GM19240 (cell line): Measurements from ENCODE around the gene ZNF48.

Experiments
- DNase-seq: peaks from one replicate; pipeline ENCODE4 v3.0.0; 2011; ENCODE audit warnings: low spot score; ENCODE audit not compliant: insufficient read length

ZNF48 gene

GRCh38 chr16:30358577-30358936 is 36.7 kb upstream of the ZNF48 start:
- DNase-seq: no peak

DNA sequence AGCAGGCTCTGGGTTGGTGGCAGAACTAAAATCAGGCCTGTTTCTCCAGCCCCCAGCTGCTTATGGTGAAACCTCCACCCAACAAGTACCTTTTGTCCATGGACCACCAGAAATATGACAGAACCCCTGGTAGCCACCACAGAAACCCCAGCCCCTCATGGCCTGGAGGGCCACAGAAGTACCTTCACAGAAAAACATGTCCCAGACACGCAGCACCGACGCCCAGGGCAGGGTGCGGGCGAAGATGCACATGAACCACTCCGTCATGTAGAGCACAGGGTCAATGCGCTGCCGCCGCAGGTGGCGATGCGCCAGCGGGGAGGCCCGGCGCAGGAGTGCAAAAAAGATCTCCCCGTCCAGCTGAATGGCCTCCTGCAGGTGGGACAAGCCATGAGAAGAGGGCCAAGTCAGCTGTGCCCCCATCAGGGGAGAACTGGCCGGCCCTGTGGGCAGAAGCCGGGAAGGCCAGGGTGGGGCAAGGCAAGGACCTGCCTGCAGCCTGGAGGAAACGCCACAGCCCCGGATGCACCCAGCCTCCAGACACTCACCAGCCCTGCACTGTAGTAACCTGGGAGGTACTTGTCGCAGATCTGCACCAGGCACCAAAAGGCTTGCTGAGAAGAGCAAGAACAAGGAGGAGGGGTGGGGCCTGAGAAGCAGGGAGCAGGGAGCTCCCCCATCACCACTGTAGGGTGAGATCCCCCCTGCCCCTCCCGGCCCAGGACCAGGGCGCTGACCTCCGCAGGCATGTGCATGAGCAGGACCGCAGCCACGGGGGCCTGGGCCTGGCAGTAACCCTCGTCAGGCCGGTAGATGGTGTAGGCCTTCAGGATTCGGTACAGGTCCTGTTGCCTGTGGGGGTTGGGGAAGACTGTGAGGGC is 36.0 kb upstream of the ZNF48 start:
- no peak for DNase-seq

GRCh38 chr16:30359871-30360170 is 35.4 kb upstream of the ZNF48 start:
- DNase-seq: no peak

- no peak for DNase-seq
Measured at GRCh38 chr16:30361180-30361579, 34.0 kb upstream of the ZNF48 start.

DNA sequence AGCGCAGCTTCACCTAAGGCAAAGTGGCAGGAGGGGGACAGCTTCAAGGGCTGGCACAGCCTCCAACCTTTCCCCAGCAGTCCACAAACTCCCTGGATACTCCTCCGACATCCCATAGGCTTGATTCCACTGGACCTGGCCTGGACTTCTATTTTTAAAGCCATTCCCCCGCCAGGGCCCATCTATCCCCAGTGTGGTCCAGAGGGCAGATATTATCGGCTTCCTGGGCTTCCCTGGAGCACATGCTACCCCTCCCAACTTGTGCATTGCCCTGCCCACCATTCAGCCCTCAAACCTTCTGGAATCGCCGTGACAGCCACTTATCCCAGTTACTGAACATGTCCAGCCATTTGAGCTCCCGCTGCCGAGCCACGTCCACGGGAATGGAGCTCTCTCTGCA is 30.0 kb upstream of the ZNF48 start:
- DNase-seq: no peak

DNA sequence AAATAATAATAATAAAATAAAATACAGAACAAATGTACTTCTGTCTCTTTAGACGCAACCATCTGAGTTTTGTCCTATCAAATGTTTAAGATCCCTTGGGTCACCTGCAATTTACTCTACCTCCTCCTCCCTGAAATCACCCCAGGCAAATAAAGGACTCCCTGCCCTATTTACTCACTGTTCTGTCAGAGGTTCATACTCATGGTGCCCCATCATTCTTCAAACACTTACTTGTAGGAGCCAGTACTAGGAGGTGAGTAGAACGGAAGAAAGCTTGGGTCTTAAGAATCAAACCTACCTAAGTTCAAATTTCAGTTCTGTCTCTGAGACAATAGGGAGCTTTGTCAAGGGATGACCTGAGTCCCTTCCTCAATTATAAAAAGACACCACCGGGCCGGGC is 28.7 kb upstream of the ZNF48 start:
- DNase-seq: no peak

GRCh38 chr16:30367349-30368009 is 27.7 kb upstream of the ZNF48 start:
- DNase-seq: no peak

DNA sequence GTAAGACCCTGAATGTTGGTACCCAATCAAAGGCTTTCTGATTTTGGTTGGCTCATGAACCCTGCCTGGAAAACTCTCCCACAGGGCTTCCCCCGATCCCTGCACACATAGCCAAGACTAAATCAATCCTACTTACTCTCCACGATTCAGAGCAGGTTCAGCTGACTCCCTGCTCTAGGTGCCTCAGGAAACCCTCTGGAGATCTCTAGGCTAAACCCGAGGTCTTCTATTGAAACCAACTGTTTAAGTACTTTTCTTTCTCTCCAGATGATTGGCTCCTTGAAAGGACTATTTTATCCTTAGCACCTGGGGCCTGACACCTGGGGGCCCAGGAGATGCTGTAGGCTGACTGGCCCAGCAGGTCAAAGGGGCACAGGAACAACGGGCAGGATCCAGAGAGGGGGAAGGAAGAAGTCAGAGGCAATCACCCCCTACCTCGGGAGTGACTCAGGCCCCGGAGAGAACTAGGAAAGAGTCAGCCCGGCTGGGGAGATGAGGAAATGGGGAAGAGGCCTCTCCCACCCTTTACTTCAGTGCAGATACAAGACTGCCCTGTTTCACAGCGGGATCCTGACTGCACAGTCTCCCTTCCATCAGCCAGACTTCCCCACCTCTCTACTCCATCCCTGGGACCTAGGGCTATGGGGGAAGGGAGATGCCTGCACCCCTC is 27.0 kb upstream of the ZNF48 start:
- DNase-seq: no peak

DNA sequence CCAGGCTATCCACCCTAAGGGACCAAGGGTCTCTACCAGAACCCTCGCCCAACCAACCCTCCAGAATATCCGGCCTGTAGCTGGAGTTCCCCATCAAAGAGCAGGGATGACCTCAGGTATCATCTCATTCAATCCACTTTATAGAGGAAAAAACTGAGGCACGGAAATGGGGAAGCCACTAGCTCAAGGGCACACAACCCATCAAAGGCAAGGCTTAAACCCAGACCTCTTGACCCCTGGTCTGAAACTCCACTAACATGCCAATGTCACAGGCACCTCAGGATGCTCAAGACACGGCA is 26.5 kb upstream of the ZNF48 start:
- DNase-seq: no peak

GRCh38 chr16:30369091-30369937 is 25.9 kb upstream of the ZNF48 start:
- no peak for DNase-seq

DNA sequence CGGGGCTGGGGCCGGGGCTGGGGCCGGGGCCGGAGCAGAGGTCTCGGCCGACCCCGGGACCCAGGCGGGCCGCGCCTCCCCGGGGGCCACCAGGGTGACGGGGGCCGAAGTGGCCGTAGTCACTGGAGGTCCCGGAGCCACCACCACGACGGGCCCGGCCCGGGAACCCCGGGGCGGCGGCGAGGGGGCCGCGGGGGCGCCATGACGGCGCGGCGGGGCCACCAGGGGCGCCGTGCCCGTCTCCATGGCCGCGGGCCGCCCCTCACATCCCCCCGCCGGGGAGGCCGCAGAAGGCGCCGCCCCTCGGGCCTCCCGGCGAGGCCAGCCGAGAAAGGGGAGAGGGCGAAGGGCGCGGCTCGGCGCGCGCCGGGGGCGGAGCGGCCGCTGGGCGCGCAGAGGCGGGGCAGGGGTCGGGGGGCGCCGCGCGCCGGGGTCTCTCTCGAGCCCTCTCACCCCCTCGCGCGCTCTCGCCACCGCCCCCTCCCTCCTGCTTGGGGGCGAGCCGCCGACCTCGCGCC is 25.2 kb upstream of the ZNF48 start:
- no peak for DNase-seq

GRCh38 chr16:30370456-30371247 is 24.6 kb upstream of the ZNF48 start, which contains the start of gene TBC1D10B:
TSS of gene TBC1D10B (minus strand) at chr16:30370494. CDS start at chr16:30370183, 311 bp downstream.
- peak; percentile 94 for DNase-seq

DNA sequence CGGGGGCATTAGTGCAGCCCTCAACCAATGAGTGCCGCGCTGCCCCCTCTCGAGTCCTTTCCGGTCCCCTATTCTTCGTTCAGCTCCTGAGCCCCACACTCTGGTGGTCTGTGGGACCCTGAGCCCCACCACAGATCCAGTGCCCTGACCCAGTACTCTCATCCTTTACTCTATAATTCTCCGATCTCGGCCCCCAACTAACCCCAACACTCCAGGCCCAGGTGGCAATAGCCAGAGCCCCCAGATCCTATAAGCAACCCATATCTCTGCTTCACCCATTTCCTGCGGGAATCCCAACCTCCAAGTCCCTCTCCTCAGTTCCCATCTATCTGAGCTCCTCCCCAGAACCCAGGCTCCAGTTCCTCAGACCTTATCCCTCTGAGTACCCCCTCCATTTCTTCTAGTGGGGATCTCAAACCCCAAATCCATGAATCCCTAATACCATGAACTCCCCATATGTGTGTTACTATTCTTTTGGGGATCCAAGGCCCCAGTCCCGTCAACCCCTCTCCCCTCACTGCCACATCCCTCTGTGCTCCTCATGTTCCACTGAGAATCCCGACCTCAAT is 23.9 kb upstream of the ZNF48 start:
- no peak for DNase-seq

- no peak for DNase-seq
Measured at GRCh38 chr16:30372038-30372712, 23.0 kb upstream of the ZNF48 start.

- no peak for DNase-seq
Measured at GRCh38 chr16:30372725-30373124, 22.5 kb upstream of the ZNF48 start.

- DNase-seq: no peak
Measured at GRCh38 chr16:30374538-30374937, 20.7 kb upstream of the ZNF48 start, which contains the start of gene MYL11. TSS of gene MYL11 (plus strand) at chr16:30374802. CDS start at chr16:30374858, 56 bp downstream.

DNA sequence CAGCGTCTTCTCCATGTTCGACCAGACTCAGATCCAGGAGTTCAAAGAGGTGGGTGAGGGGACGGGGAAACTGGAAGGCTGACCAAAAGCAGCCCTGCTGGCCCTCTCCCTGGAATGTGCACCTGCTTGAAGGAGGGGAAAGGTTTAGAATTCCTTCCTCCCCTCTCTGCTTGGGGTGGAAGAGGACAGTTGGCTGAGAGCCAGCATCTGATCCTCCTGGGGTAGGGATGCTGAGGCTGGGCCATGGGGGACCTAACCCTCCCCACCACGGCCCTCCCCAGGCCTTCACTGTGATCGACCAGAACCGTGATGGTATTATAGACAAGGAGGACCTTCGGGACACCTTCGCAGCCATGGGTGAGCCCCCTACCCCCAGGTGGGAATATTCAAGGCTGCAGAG is 19.4 kb upstream of the ZNF48 start:
- DNase-seq: no peak

DNA sequence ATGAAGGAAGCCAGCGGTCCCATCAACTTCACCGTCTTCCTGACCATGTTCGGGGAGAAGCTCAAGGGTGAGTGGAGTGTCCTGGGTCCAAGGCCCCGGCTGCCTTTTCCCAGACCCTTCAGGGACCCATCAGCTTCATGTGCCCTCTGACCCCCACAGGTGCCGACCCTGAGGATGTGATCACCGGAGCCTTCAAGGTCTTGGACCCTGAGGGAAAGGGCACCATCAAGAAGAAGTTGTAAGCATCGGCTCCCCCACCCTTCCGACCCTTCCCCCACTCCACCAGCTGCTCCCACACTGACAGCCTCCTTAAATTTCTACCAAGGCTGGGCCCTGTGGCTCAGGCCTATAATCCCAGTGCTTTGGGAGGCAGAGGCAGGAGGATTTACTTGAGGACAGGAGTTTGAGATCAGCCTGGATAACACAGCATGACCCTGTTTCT is 18.7 kb upstream of the ZNF48 start:
- DNase-seq: no peak

- DNase-seq: no peak
Measured at GRCh38 chr16:30377050-30377811, 18.0 kb upstream of the ZNF48 start.
